ENCODE data around the gene COQ3. TPM values are rescaled to one million over a fixed set of nuclear protein-coding genes. Genes with fewer than 3 reads are reported as not detected.
A peak's percentile ranks its signal among the peaks of the same experiment; 100 is the strongest.

COQ3 gene
- total RNA-seq, 2 experiments from 2014 or later: 14.9 to 16.4 TPM

GRCh38 chr6:99330159-99330558 lies 63.8 kb downstream of the COQ3 start:
- Mint-ChIP-seq H3K9me3 (no peaks in the 10 kb centered on the region), H3K27ac (no peak overlapping the region), H3K4me3 (no peak overlapping the region), H3K4me1 (ENCODE audit: low read depth) (peaks cover 3% of the 10 kb centered on the region), H3K27me3 (peaks cover 5% of the 10 kb centered on the region), H3K36me3 (no peaks in the 10 kb centered on the region)
- DNase-seq: peak; percentile 73
- ChIA-PET POLR2A (interaction anchor here (1.0 to 1.4 kb wide), 3 partner anchors 17 to 96 kb away, joined by 3 read pairs; partner anchors contain the start of gene COQ3), CTCF (interaction anchor here (0.7 to 3.4 kb wide), 32 partner anchors 8 to 461 kb away, joined by 3 to 31 read pairs (median 5); partner anchors contain the start of genes COQ3, FAXC and PNISR)
- intact Hi-C loops (cut with micrococcal nuclease): loop anchor here (1.0 to 10.0 kb wide), 6 partner anchors 34 to 492 kb away; partner anchors contain the start of genes CCNC, COQ3 and PNISR

DNA sequence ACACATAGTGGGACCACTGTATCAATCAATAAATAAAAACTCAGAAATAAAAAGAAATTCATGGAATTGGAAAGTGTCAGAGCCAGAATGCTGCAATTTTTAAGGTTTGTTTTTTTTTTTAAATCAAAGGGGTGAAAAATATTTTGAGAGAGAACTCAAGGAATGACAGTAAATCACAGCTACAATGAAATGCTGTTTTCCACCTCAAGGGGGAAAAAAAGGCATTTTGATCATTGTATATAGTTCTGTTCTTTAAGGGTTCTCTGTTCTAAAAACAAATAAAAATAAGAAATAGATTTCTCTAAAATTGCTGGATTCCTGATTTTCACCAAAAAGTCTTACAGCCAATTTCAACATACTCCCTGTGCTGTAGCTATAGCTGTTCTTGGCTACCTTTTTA lies 69.0 kb downstream of the COQ3 start:
- ChIA-PET POLR2A (no interaction called here), CTCF (interaction anchor here (0.8 to 1.5 kb wide), 3 partner anchors 11 to 43 kb away, joined by 3 to 5 read pairs (median 3); no protein-coding TSS in a partner anchor)
- Mint-ChIP-seq H3K4me1 (ENCODE audit: low read depth) (no peaks in the 10 kb centered on the region), H3K4me3 (no peak overlapping the region), H3K36me3 (no peaks in the 10 kb centered on the region), H3K27me3 (peaks cover 8% of the 10 kb centered on the region), H3K27ac (no peak overlapping the region), H3K9me3 (no peaks in the 10 kb centered on the region)
- DNase-seq: no peak
- intact Hi-C loops (cut with micrococcal nuclease): no loop called here

Other genes starting within 250 kb of the COQ3 start
- not detected for gene FAXC, start 44.5 kb downstream of the COQ3 start, total RNA-seq
- 100 to 1,000 TPM; 101 to 115 TPM for gene PNISR, start 31.1 kb upstream of the COQ3 start, total RNA-seq
- gene USP45, start 121.2 kb upstream of the COQ3 start, total RNA-seq: 10 to 100 TPM; 13.3 to 15.2 TPM
- gene CCNC, start 174.5 kb upstream of the COQ3 start, total RNA-seq: 10 to 100 TPM; 59.9 to 64.0 TPM
- not detected for gene PRDM13, start 212.6 kb upstream of the COQ3 start, total RNA-seq

Data from activated CD4-positive, alpha-beta memory T cell treated with anti-CD3 and anti-CD28 coated beads for 36 hours (primary cell).